Stimulated activated CD8-positive, alpha-beta memory T cell treated with anti-CD3 and anti-CD28 coated beads, Interleukin-15, amount 100 ng/mL, for 4 hours (primary cell): ENCODE results near the gene ZNF124.
A peak's percentile ranks its signal among the peaks of the same experiment; 100 is the strongest.

Experiments
- DNase-seq, 2 donors: peaks; one replicate each; pipeline ENCODE4 v3.0.0-alpha.2; 2020; ENCODE audit warnings: low read depth in 2 of 2

The ZNF124 gene

GRCh38 chr1:247113094-247113497 lies 58.7 kb downstream of the ZNF124 start:
- DNase-seq = no peak

GRCh38 chr1:247112479-247112781 lies 59.4 kb downstream of the ZNF124 start:
- DNase-seq = no peak

- no peak for DNase-seq
These were observed 59.9 kb downstream of the ZNF124 start for GRCh38 chr1:247111700-247112478.

GRCh38 chr1:247111259-247111699 lies 60.5 kb downstream of the ZNF124 start:
- no peak for DNase-seq

- DNase-seq = peak in 1 of 2 donors; percentile 23
These were observed 61.1 kb downstream of the ZNF124 start for GRCh38 chr1:247110627-247111258.

GRCh38 chr1:247107694-247108093 lies 64.1 kb downstream of the ZNF124 start:
- no peak for DNase-seq

- no peak for DNase-seq
These were observed 65.9 kb downstream of the ZNF124 start for GRCh38 chr1:247105966-247106365.
